NCI-H345 treated with DMSO at 0.1 percent for 48 hours (cell line): Measurements from ENCODE around the gene NBEAL2.

Source experiments
- DNase-seq: peaks from one replicate; lab custom pipeline; 2025; ENCODE audit not compliant: unreplicated experiment; lab: John Stamatoyannopoulos, UW

NBEAL2 gene

GRCh38 chr3:46978985-46979944 is at the start of gene NBEAL2:
TSS of gene NBEAL2 (plus strand) at chr3:46979666. CDS start at chr3:46979862, 196 bp downstream.
- DNase-seq: peak; percentile 77

GRCh38 chr3:46930166-46930944 is 49.1 kb upstream of the NBEAL2 start:
- DNase-seq: no peak

GRCh38 chr3:46930945-46931403 is 48.5 kb upstream of the NBEAL2 start:
- no peak for DNase-seq

GRCh38 chr3:46931631-46932331 is 47.7 kb upstream of the NBEAL2 start:
- DNase-seq: peak; percentile 20

GRCh38 chr3:46932455-46933225 is 46.8 kb upstream of the NBEAL2 start:
- no peak for DNase-seq

GRCh38 chr3:46933261-46933660 is 46.2 kb upstream of the NBEAL2 start:
- DNase-seq: no peak

GRCh38 chr3:46934072-46934471 is 45.4 kb upstream of the NBEAL2 start:
- no peak for DNase-seq

GRCh38 chr3:46934498-46935167 is 44.8 kb upstream of the NBEAL2 start:
- DNase-seq: no peak

- no peak for DNase-seq
Observed at GRCh38 chr3:46935168-46935858, 44.2 kb upstream of the NBEAL2 start.

- no peak for DNase-seq
Observed at GRCh38 chr3:46935989-46936558, 43.4 kb upstream of the NBEAL2 start.

- DNase-seq: no peak
Observed at GRCh38 chr3:46936733-46937250, 42.7 kb upstream of the NBEAL2 start.

- no peak for DNase-seq
Observed at GRCh38 chr3:46938118-46938517, 41.3 kb upstream of the NBEAL2 start.

- no peak for DNase-seq
Observed at GRCh38 chr3:46939578-46940445, 39.7 kb upstream of the NBEAL2 start.

- DNase-seq: no peak
Observed at GRCh38 chr3:46942076-46942475, 37.4 kb upstream of the NBEAL2 start.

GRCh38 chr3:46942481-46943236 is 36.8 kb upstream of the NBEAL2 start:
- no peak for DNase-seq

- no peak for DNase-seq
Observed at GRCh38 chr3:46943237-46944187, 36.0 kb upstream of the NBEAL2 start.
